KBM-7 (cell line): ENCODE data around the gene ITGA7.

ENCODE experiments used
- DNase-seq: peaks from one replicate; pipeline ENCODE4 v3.0.0-alpha.2; 2015
- in situ Hi-C: fragments of 300-500 bp; cut with MboI; formaldehyde crosslinking; loops from 2 replicates; pipeline ENCODE4 v1.14.3; 2020; ENCODE audit warnings: low sequenced_read_pairs, low pct_unique_long_range_greater_than_20kb, mixed read lengths

ITGA7 gene

GRCh38 chr12:55736780-55737580, 29.3 kb upstream of the ITGA7 start:
- in situ Hi-C loops: no loop called here

GRCh38 chr12:55736076-55736475, 28.4 kb upstream of the ITGA7 start:
- DNase-seq: no peak
- in situ Hi-C loops: no loop called here

More at GRCh38 chr12:55736780-55737580, 29.3 kb upstream of the ITGA7 start:
- DNase-seq: peak; percentile 85

GRCh38 chr12:55734595-55734994, 26.9 kb upstream of the ITGA7 start:
- no peak for DNase-seq
- in situ Hi-C loops: no loop called here

DNA sequence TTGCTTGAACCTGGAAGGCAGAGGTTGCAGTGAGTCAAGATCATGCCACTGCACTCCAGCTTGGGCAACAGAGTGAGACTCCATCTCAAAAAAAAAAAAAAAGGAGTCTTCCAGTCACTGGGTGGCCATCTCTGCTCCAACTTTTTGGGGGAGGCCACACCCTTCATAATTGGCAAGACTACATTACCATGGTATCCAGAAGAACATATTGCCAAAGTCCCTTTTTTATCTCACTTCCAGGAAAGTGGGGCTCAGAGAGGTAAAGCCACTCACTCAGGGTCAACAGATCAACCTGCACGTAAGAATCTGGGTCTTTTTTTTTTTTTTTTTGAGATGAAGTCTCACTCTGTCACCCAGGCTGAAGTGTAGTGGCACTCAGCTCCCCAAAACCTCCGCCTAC, 26.2 kb upstream of the ITGA7 start:
- no peak for DNase-seq
- in situ Hi-C loops: no loop called here

DNA sequence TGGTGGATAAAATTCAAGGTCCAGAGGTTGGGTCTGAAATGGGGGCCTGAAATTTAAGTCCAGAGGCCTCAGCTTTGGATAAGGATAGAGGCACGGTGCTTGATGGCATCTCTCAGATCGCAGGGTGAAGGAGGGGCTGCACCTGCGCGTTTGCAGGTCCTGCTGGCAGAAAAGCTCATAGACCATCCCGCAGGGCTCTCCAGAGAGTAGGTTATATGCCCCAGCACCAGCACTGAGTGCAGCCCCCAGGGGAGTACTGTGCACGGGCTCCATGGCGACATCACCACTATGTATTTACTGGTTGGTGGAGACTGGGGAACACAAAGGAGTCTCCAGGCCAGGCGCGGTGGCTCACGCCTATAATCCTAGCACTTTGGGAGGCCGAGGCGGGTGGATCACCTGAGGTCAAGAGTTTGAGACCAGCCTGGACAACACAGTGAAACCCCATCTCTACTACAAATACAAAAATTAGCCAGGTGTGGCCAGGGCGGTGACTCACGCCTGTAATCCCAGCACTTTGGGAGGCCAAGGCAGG, 25.4 kb upstream of the ITGA7 start:
- in situ Hi-C loops: no loop called here

GRCh38 chr12:55732288-55732687, 24.6 kb upstream of the ITGA7 start:
- in situ Hi-C loops: no loop called here
- DNase-seq: no peak

More for the DNA sequence above, 25.4 kb upstream of the ITGA7 start:
- DNase-seq: no peak

DNA sequence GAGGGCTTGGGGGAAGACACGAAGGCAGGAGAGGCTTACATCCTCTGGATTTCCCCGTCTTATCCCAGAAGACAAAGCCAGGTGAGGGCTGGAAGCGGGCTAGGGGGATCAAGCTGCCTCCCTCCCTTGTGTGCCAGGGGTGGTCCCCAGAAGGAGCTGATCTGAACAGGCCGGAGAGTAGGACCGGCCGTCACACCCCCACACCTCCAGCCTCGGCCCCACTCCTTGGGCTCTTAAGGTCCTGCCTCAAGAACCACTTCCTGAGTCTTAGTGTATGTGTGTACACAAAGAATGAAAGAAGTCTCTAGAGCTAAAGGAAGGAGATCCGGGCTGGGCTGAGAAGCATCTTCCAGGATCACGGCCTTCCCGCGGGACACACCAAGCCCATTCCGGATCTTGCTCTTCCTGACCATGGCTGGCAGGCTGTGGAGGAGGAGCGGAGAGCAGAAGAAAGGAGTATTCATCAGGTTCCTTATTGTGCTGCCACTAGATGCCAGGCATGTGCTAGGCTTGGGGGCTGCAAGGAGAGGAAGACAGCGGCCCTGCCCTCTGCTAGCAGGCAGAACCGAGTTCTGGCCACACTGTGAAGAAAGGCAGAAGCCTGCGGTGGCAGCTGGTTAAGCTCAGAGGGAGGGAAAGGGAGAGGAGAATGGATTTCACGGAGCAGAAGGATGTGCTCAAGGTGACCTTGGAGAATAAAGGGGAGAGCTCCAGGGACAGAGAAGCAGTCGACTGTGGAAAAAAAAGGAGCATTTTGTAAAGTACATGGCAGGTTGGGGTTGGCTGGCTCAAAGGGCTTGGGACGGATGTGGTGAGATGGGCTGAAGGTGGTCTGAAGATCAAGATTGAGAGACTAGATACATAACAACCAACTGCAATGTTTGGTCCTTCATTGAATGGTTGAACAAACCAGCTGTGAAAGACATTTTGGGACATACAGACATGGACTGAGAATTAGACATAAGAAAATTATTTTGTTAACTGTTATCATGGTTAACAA, 22.4 kb upstream of the ITGA7 start:
- peak; percentile 77 for DNase-seq
- in situ Hi-C loops: no loop called here

GRCh38 chr12:55728939-55729818, 21.5 kb upstream of the ITGA7 start, which contains the start of gene CD63:
CD63 (minus strand) TSS chr12:55729009; CDS start chr12:55728341, 668 bp downstream.
- DNase-seq: peak; percentile 91

DNA sequence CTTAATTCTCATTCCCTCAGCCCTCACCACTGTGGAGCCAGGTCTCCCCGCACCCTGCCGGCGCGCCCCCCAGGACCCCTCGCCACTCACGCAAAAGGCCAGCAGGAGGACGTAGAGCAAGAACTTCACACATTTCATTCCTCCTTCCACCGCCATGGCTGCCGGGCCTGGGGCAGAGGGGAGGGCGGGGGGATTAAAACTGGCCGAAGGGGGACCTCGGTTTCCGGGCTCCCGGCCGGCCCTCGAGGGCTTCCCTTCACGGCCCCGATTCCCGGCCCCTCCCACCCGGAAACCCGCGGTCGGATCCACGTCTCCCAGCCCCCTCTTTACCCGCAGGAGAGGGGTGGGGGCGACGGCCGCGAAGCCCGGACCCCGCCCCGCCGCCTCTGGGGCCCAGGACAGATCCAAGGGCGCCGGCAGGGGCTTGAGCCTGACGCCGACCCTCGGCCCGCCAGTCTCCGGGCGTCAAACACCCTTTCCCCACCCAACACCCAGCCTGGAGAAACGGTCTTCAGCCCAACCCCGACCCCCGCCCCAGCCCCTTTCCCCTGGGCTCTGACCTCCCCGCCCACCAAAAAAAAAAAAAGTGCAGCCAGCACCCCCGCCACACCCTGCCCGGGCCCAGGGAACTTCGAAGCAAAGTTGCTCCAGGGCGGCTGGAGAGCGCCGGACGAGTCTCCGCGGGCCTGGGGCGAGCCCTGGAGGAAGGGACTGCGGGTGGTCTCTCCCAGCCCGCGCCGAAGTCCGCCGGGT, 20.7 kb upstream of the ITGA7 start:
- DNase-seq: peak; percentile 57
- in situ Hi-C loops: no loop called here

More at GRCh38 chr12:55728939-55729818, 21.5 kb upstream of the ITGA7 start, which contains the start of gene CD63:
- in situ Hi-C loops: no loop called here

- in situ Hi-C loops: no loop called here
- DNase-seq: no peak
These were observed 20.0 kb upstream of the ITGA7 start for GRCh38 chr12:55727643-55728185.

GRCh38 chr12:55726971-55727370, 19.3 kb upstream of the ITGA7 start:
- no peak for DNase-seq
- in situ Hi-C loops: no loop called here

DNA sequence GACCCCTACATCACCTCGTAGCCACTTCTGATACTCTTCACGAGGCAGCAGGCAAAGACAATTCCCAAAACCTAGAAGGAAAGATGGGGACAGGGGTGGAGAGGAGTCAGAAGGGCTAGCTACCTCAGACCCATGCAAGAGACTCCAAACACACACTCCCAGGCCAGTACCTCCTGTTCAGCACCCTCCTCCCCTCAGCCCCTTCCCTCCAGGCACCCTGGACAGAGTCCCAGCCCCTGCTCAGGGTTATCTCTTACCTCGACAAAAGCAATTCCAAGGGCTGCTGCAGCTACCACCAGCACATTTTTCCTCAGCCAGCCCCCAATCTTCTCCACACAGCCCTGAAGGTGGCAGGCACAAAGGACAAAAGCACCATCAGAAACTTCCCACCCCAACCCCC, 17.9 kb upstream of the ITGA7 start:
- no peak for DNase-seq
- in situ Hi-C loops: no loop called here

GRCh38 chr12:55724940-55725309, 17.2 kb upstream of the ITGA7 start:
- in situ Hi-C loops: no loop called here
- DNase-seq: no peak

GRCh38 chr12:55724226-55724939, 16.7 kb upstream of the ITGA7 start:
- DNase-seq: peak; percentile 80
- in situ Hi-C loops: no loop called here

DNA sequence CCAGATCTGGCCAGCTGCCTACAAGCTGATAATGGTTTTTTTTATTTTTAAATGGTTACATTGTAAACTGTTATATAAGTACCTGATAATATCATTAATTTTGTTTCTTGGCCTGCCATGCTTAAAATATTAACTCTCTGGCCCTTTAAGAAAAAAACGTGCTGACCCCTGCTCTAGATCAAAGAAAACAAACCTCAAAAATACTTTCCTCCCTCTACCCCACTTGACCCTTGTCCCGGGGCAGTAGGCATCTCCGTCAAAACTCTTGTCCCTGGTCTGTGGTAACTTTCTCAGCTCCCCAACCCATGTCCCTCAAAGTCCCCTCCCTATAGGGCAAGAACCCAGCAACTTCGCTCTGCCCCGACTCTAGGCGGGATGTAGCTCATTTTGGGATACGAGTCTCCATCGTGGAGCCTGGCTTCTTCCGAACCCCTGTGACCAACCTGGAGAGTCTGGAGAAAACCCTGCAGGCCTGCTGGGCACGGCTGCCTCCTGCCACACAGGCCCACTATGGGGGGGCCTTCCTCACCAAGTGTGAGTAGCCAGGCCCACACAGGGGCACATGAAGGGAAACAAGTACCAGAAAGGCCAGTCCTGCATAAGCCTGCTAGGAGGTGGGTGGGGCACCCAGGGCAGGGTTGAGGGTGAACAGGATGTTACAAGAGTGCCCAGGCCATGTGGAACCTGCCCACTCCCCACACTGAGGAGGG, 16.0 kb upstream of the ITGA7 start:
- in situ Hi-C loops: no loop called here
- no peak for DNase-seq

GRCh38 chr12:55722948-55723347, 15.2 kb upstream of the ITGA7 start:
- in situ Hi-C loops: no loop called here

More at GRCh38 chr12:55722948-55723347, 15.2 kb upstream of the ITGA7 start:
- DNase-seq: no peak
